H1 (cell line): Measurements from ENCODE around the gene GNRHR. TPM values are rescaled to one million over a fixed set of nuclear protein-coding genes. Genes with fewer than 3 reads are reported as not detected.

Experiments used
- CTCF ChIA-PET: fragments of 300-600 bp; sonication (Branson Sonifier 250); formaldehyde crosslinking; loops from one replicate; lab custom pipeline; 2021; ENCODE audit not compliant: partially characterized antibody; lab: Charles Lee
- POLR2A ChIA-PET: fragments of 300-600 bp; sonication (Branson Sonifier 250); formaldehyde crosslinking; loops from one replicate; lab custom pipeline; 2021; ENCODE audit warnings: inconsistent platforms; ENCODE audit not compliant: partially characterized antibody; lab: Charles Lee
- DNase-seq, 2 experiments: peaks; one replicate each; pipeline versions ENCODE4 v3.0.0 to v3.0.0-alpha.2; 2010 to 2022; ENCODE audit warnings: low spot score in 2 of 2, low read depth in 1 of 2, mixed read lengths in 1 of 2
- FAIRE-seq: peaks from 2 replicates; lab custom pipeline; 2011; peaks lifted over from hg19 to GRCh38; lab: Jason Lieb, UNC
- H2AFZ ChIP-seq: 2 replicates; pipeline ENCODE4 v1.8.1; 2012; ENCODE audit warnings: low read length, inconsistent platforms
- H2AK5ac ChIP-seq: 2 replicates; pipeline ENCODE4 v1.6.1; 2013; ENCODE audit warnings: low read depth, low read length
- H2BK120ac ChIP-seq: replicated peaks from 2 replicates; pipeline ENCODE3; 2013; ENCODE audit warnings: low read depth, low read length, inconsistent platforms
- H2BK12ac ChIP-seq: 2 replicates; pipeline ENCODE4 v1.6.1; 2013; ENCODE audit warnings: low read depth, low read length
- H2BK15ac ChIP-seq: 2 replicates; pipeline ENCODE4 v1.6.1; 2013; ENCODE audit warnings: low read length
- H2BK20ac ChIP-seq: 2 replicates; pipeline ENCODE4 v1.6.1; 2013; ENCODE audit warnings: low read length
- H2BK5ac ChIP-seq: 2 replicates; pipeline ENCODE4 v1.6.1; 2013; ENCODE audit warnings: low read depth, low read length
- H3K14ac ChIP-seq: 2 replicates; pipeline ENCODE4 v1.6.1; 2013; ENCODE audit warnings: inconsistent platforms; ENCODE audit not compliant: insufficient read length
- H3K18ac ChIP-seq: 2 replicates; pipeline ENCODE4 v1.6.1; 2013; ENCODE audit warnings: low read length; ENCODE audit errors: extremely low read depth
- H3K23ac ChIP-seq: 2 replicates; pipeline ENCODE4 v1.6.1; 2013; ENCODE audit warnings: inconsistent platforms; ENCODE audit not compliant: insufficient read length
- H3K23me2 ChIP-seq: 2 replicates; pipeline ENCODE4 v1.6.1; 2013; ENCODE audit warnings: low read depth, low read length
- H3K27ac ChIP-seq: 2 replicates; pipeline ENCODE4 v1.6.1; 2011; ENCODE audit warnings: low read depth, low read length, inconsistent platforms
- H3K27me3 ChIP-seq, 4 experiments: replicated peaks in 1 of 4; 1 replicate in 1 of 4; 2 replicates in 3 of 4; pipeline versions ENCODE4 v1.6.1 to v1.8.1; 2011 to 2013; ENCODE audit warnings: low read length in 3 of 4, mild to moderate bottlenecking in 3 of 4, inconsistent platforms in 2 of 4, mixed read lengths in 2 of 4, moderate library complexity in 1 of 4; ENCODE audit not compliant: control insufficient read depth in 3 of 4, insufficient read depth in 3 of 4; ENCODE audit errors: extremely low read depth in 1 of 4
- H3K36me3 ChIP-seq, 4 experiments: 2 replicates each; pipeline versions ENCODE4 v1.6.1 to v1.8.1; 2011 to 2013; ENCODE audit warnings: mild to moderate bottlenecking in 4 of 4, low read length in 3 of 4, moderate library complexity in 2 of 4, control low read depth in 1 of 4, inconsistent platforms in 1 of 4; ENCODE audit not compliant: insufficient read depth in 4 of 4, control insufficient read depth in 2 of 4
- H3K4ac ChIP-seq: replicated peaks from 2 replicates; pipeline ENCODE3; 2013; ENCODE audit warnings: low read length, low read depth, mixed read lengths, inconsistent platforms; ENCODE audit not compliant: insufficient read length
- H3K4me1 ChIP-seq, 4 experiments: replicated peaks in 1 of 4; 1 replicate in 1 of 4; 2 replicates in 3 of 4; pipeline versions ENCODE4 v1.6.1 to v1.8.1; 2011 to 2013; ENCODE audit warnings: low read length in 3 of 4, inconsistent platforms in 2 of 4, mixed read lengths in 1 of 4; ENCODE audit not compliant: insufficient read depth in 4 of 4, control insufficient read depth in 3 of 4
- H3K4me2 ChIP-seq, 2 experiments: 2 replicates each; pipeline versions ENCODE4 v1.6.1 to v1.8.1; 2011 to 2013; ENCODE audit warnings: low read depth in 2 of 2, low read length in 2 of 2, control low read depth in 1 of 2, inconsistent platforms in 1 of 2, mild to moderate bottlenecking in 1 of 2; ENCODE audit not compliant: insufficient read depth in 1 of 2
- H3K4me3 ChIP-seq, 4 experiments: fragments of 200-600, 300-600 bp in 1 of 4; sonication (generic), shearing (Covaris generic), sonication (Bioruptor Twin) in 1 of 4; 2 replicates each; pipeline versions ENCODE4 v1.5.1 to v1.8.1; 2011 to 2016; ENCODE audit warnings: low read length in 4 of 4, low read depth in 3 of 4, control low read depth in 2 of 4, inconsistent platforms in 2 of 4, mild to moderate bottlenecking in 2 of 4, mixed read lengths in 1 of 4, moderate library complexity in 1 of 4; ENCODE audit not compliant: insufficient read depth in 2 of 4; ENCODE audit errors: extremely low read depth in 1 of 4
- H3K56ac ChIP-seq: replicated peaks from 2 replicates; pipeline ENCODE3; 2013; ENCODE audit warnings: low read depth, mild to moderate bottlenecking, mixed read lengths, low read length, inconsistent platforms; ENCODE audit not compliant: insufficient read length
- H3K79me1 ChIP-seq: 2 replicates; pipeline ENCODE4 v1.6.1; 2013; ENCODE audit warnings: low read depth, low read length, control low read depth
- H3K79me2 ChIP-seq, 2 experiments: 2 replicates each; pipeline versions ENCODE4 v1.6.1 to v1.8.1; 2012 to 2013; ENCODE audit warnings: low read length in 2 of 2, mild to moderate bottlenecking in 2 of 2, inconsistent platforms in 1 of 2; ENCODE audit not compliant: insufficient read depth in 2 of 2, control insufficient read depth in 1 of 2
- H3K9ac ChIP-seq, 4 experiments: replicated peaks in 1 of 4; 1 replicate in 1 of 4; 2 replicates in 3 of 4; pipeline versions ENCODE4 v1.6.1 to v1.8.1; 2011 to 2013; ENCODE audit warnings: low read depth in 3 of 4, low read length in 3 of 4, control low read depth in 2 of 4, mild to moderate bottlenecking in 2 of 4, moderate library complexity in 2 of 4, inconsistent platforms in 1 of 4; ENCODE audit errors: extremely low read depth in 1 of 4
- H3K9me3 ChIP-seq, 2 experiments: 2 replicates each; pipeline versions ENCODE4 v1.6.1 to v1.8.1; 2012 to 2013; ENCODE audit warnings: mild to moderate bottlenecking in 2 of 2, moderate library complexity in 2 of 2, control low read depth in 1 of 2, inconsistent platforms in 1 of 2, low read depth in 1 of 2, low read length in 1 of 2, mixed read lengths in 1 of 2; ENCODE audit not compliant: insufficient read depth in 2 of 2
- H4K20me1 ChIP-seq, 2 experiments: replicated peaks in 1 of 2; 2 replicates each; pipeline versions ENCODE3 to v1.8.1; 2011 to 2013; ENCODE audit warnings: inconsistent platforms in 2 of 2, low read length in 2 of 2, mild to moderate bottlenecking in 1 of 2; ENCODE audit not compliant: insufficient read depth in 2 of 2, control insufficient read depth in 1 of 2
- H4K5ac ChIP-seq: 2 replicates; pipeline ENCODE4 v1.6.1; 2013; ENCODE audit warnings: low read length, low read depth, mixed read lengths, inconsistent platforms; ENCODE audit not compliant: insufficient read length
- H4K8ac ChIP-seq: 2 replicates; pipeline ENCODE4 v1.8.0; 2013; ENCODE audit warnings: mild to moderate bottlenecking, moderate library complexity, low read length, inconsistent platforms; ENCODE audit not compliant: insufficient read depth; ENCODE audit errors: extremely low read depth
- H4K91ac ChIP-seq: replicated peaks from 2 replicates; pipeline ENCODE3; 2013; ENCODE audit warnings: low read length, mixed read lengths, inconsistent platforms; ENCODE audit not compliant: insufficient read length
- BACH1 ChIP-seq: IDR thresholded peaks from 2 replicates; pipeline ENCODE4 v1.6.1; 2012; ENCODE audit warnings: low read length, improper control_type of control experiment
- HDAC2 ChIP-seq, 2 experiments: fragments of 300-600 bp in 1 of 2; sonication (generic) in 1 of 2; IDR thresholded peaks; 2 replicates each; pipeline ENCODE4 v1.6.1; 2011 to 2012; ENCODE audit warnings: low read depth in 2 of 2, low read length in 2 of 2, mild to moderate bottlenecking in 2 of 2, moderate library complexity in 2 of 2, borderline replicate concordance in 1 of 2, inconsistent platforms in 1 of 2
- KDM4A ChIP-seq: IDR thresholded peaks from one replicate; pipeline ENCODE4 v1.7.1; 2012; ENCODE audit warnings: low read depth, mild to moderate bottlenecking, moderate library complexity, low read length, inconsistent platforms; ENCODE audit not compliant: severe bottlenecking
- WGBS, 2 experiments: shearing (Covaris generic) in 1 of 2; methylation state at CpG; one replicate each; pipeline versions ENCODE4 v1.1.6 to v1.1.7; 2013 to 2015; ENCODE audit warnings: low lambda C conversion rate in 2 of 2, mixed read lengths in 2 of 2, inconsistent platforms in 1 of 2, low coverage in 1 of 2, missing lambda C conversion rate in 1 of 2; ENCODE audit not compliant: insufficient replicate concordance in 2 of 2, insufficient coverage in 1 of 2, insufficient read length in 1 of 2; ENCODE audit errors: extremely low coverage in 1 of 2, missing lambda C conversion rate in 1 of 2; 5-methylcytosine and 5-hydroxymethylcytosine counted together
- polyA plus RNA-seq, 7 experiments: library from polyadenylated mRNA; depleted of rRNA in 3 of 7; stranded (reverse) in 5 of 7; unstranded in 2 of 7; fragments of >200 nt in 5 of 7; fragments of 200-250 nt in 2 of 7; gene quantifications; 1 replicate in 5 of 7; 2 replicates in 1 of 7; 4 replicates in 1 of 7; pipeline versions ENCODE4 v1.2.1 to v1.2.3, GENCODE V29; 2011 to 2013; ENCODE audit warnings: missing spikeins in 2 of 7, mixed read lengths in 2 of 7
- total RNA-seq: library from RNA; stranded (reverse); fragmentation: NEBNext Ultra II Directional; extraction: Animal tissue kit (Norgen Biotek cat#: 25700); gene quantifications from 2 replicates; pipeline ENCODE4 v1.2.1, GENCODE V29; 2021

The GNRHR gene
- total and polyA plus RNA-seq, 2 of the 8 experiments (the other 6 are each of a cell fraction or from before 2014, with no cell fraction given), result not detected

- Histone ChIP-seq H2BK12ac (no peak overlapping the region), H3K4me3 (no peak overlapping the region), H3K36me3 (no peaks in the 10 kb centered on the region), H3K56ac (no peak overlapping the region), H2AK5ac (no peak overlapping the region), H2BK120ac (no peak overlapping the region), H3K27me3 (no peaks in the 10 kb centered on the region), H3K79me2 (no peaks in the 10 kb centered on the region), H3K23ac (no peak overlapping the region), H3K79me1 (no peaks in the 10 kb centered on the region), H2AFZ (no peak overlapping the region), H3K27ac (no peak overlapping the region), H3K9me3 (no peaks in the 10 kb centered on the region), H4K8ac (no peak overlapping the region), H2BK5ac (no peak overlapping the region), H3K18ac (no peak overlapping the region), H2BK20ac (no peak overlapping the region), H4K91ac (no peak overlapping the region), H4K5ac (no peak overlapping the region), H3K14ac (no peak overlapping the region), H3K4me1 (no peaks in the 10 kb centered on the region), H2BK15ac (no peak overlapping the region), H3K9ac (no peak overlapping the region), H4K20me1 (no peaks in the 10 kb centered on the region), H3K23me2 (no peaks in the 10 kb centered on the region), H3K4ac (no peak overlapping the region), H3K4me2 (no peak overlapping the region)
- WGBS, 2 experiments, result 97% methylated on average over 2 of the region's 2 CpGs; no CpG with 5 or more reads in 1 of the 2 experiments
- FAIRE-seq, result no peak
- DNase-seq, result no peak
- TF ChIP-seq HDAC2 (IDR thresholded peaks at IDR 0.05; ENCODE audit: borderline replicate concordance in 1 of 2, low read depth in 2 of 2, low read length in 2 of 2), result no peak
- no peak for TF ChIP-seq KDM4A
- no peak for TF ChIP-seq BACH1
- ChIA-PET CTCF (interaction anchor here (0.6 to 1.0 kb wide), 2 partner anchors 10 to 16 kb away, joined by 3 to 4 read pairs; no protein-coding TSS in a partner anchor), POLR2A (no interaction called here)
These were observed 33.1 kb upstream of the GNRHR start for GRCh38 chr4:67787311-67787710.
